Testis (tissue), 2 donors: ENCODE measurements around the gene KIR2DL1.
"Not testable (repeated sequence)": the region's sequence is repeated elsewhere in the genome, so short reads cannot be mapped to it uniquely, and the experiment has no call there.

ENCODE experiments used
- CTCF ChIP-seq, 3 experiments: fragments of 450-650 bp in 2 of 3; fragments of 200-600 bp in 1 of 3; sonication (generic) in 1 of 3; IDR thresholded peaks; one replicate each; pipeline ENCODE4 v1.5.1; 2016 to 2019; ENCODE audit warnings: antibody characterized with exemption in 3 of 3, mild to moderate bottlenecking in 2 of 3, moderate library complexity in 1 of 3
- POLR2A ChIP-seq: fragments of 450-650 bp; IDR thresholded peaks from one replicate; pipeline ENCODE4 v1.6.1; 2017; ENCODE audit warnings: antibody characterized with exemption, mild to moderate bottlenecking, moderate library complexity

GRCh38 chr19:54814571-54814970 is 45.0 kb downstream of the KIR2DL1 start:
- not testable (repeated sequence) for TF ChIP-seq POLR2A; CTCF (IDR thresholded peaks at IDR 0.05)
